ENCODE results near the gene RGCC. TPM values are rescaled to one million over a fixed set of nuclear protein-coding genes. Genes with fewer than 3 reads are reported as not detected.

RGCC gene
- total RNA-seq, 2 experiments from 2014 or later = 58.0 to 62.4 TPM

DNA sequence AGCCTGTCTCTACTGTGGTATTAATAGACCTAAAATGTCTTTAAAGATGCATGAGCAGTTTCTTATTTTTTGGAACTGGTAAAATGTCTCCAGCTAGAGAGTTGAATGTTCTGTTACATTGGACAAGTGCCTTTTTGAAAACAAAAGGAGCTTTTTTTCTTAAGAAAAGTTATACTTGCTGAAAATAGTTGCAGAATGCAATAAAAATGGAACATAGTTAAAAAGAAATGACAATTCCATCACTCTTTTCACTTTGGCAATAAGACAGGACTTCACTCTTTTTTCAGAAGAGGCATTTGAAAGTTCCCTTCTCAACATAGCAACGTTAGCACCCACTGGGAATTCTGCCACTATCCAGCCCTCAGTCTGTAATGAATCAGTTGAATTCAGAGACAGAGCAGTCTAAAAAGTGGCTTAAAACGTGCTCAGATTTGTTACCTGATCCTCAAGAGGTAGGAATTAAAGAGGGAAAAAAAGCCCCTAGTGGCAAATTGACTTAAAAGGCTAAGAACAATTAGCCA is 10.1 kb downstream of the RGCC start:
- Mint-ChIP-seq H3K27ac (peak overlapping the region; percentile 94), H3K27me3 (no peaks in the 10 kb centered on the region), H3K36me3 (ENCODE audit: low read depth) (peaks cover 84% of the 10 kb centered on the region), H3K9me3 (peaks cover 2% of the 10 kb centered on the region), H3K4me1 (peaks cover 65% of the 10 kb centered on the region), H3K4me3 (no peak overlapping the region)
- ChIA-PET POLR2A (interaction anchor here (1.0 kb wide), 1 partner anchor 10 kb away, joined by 3 read pairs; the partner anchor contains the start of gene RGCC), CTCF (interaction anchor here (1.0 to 2.6 kb wide), 3 partner anchors 9 to 201 kb away, joined by 3 to 8 read pairs (median 3); no protein-coding TSS in a partner anchor)
- no peak for DNase-seq

DNA sequence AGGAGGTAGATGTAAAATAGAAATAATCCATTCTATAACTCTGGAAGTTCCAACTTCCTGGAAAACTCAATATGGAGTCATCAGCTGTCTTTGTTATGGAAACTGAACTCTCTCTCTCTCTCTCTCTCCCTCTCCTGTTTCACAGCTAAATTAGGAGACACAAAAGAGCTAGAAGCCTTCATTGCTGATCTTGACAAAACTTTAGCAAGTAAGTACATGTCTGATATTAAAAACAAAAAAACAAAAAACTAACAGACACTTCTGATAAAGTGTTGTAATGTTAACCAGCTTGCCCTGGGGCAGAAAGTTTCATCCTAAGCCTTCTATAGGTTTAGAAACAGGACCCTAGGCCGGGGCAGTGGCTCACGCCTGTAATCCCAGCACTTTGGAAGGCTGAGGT is 11.3 kb downstream of the RGCC start:
- POLR2A ChIA-PET = no interaction called here
- H3K4me3 Mint-ChIP-seq = no peak overlapping the region
- no peak overlapping the region for H3K27ac Mint-ChIP-seq
- CTCF ChIA-PET = interaction anchor here (2.6 kb wide), 1 partner anchor 10 kb away, joined by 8 read pairs; no protein-coding TSS in a partner anchor
- peaks cover 2% of the 10 kb centered on the region for H3K9me3 Mint-ChIP-seq
- peaks cover 85% of the 10 kb centered on the region for H3K36me3 Mint-ChIP-seq (ENCODE audit: low read depth)
- H3K4me1 Mint-ChIP-seq = peaks cover 53% of the 10 kb centered on the region
- no peaks in the 10 kb centered on the region for H3K27me3 Mint-ChIP-seq
- no peak for DNase-seq

DNA sequence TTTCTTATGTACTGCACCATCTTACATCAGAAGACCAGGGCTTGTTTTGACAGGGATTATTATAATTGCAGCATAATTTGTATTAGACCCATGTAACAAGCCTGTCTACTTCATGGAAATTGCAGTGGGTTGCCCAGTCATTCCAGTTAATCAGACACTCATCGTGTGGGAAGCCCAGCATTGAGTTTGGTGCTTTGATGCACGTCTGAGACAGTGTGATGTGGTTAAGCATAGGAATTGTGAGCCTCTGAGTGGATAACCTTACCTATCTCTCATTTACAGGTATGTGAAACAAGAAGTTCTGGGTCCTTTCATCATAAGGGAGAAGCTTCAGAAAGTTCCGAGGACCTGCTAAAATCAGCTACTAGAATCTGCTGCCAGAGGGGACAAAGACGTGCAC is 12.8 kb downstream of the RGCC start:
- Mint-ChIP-seq H3K9me3 (peaks cover 2% of the 10 kb centered on the region), H3K36me3 (ENCODE audit: low read depth) (peaks cover 80% of the 10 kb centered on the region), H3K4me3 (no peak overlapping the region), H3K27ac (no peak overlapping the region), H3K27me3 (no peaks in the 10 kb centered on the region), H3K4me1 (peaks cover 38% of the 10 kb centered on the region)
- ChIA-PET POLR2A (interaction anchor here (2.1 kb wide), 1 partner anchor 11 kb away, joined by 10 read pairs; no protein-coding TSS in a partner anchor), CTCF (interaction anchor here (0.6 to 1.3 kb wide), 2 partner anchors 11 to 115 kb away, joined by 4 to 5 read pairs; no protein-coding TSS in a partner anchor)
- DNase-seq = no peak

DNA sequence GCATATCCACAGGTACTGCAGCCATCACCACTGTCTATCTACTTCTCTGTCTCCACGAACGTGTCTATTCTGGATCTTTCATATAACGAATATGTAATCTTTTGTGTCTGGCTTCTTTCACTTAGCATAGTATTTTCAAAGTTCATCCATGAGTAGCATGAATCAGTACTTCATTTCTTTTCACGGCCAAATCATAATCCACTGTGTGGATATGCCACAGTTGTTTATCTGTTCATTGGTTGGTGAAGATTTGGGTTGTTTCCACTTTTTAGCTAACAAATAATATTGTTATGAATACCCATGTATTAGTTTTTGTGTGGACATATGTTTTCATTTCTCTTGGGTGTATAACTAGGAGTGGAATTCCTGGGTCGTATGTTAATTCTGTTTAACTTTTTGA is 14.4 kb downstream of the RGCC start:
- Mint-ChIP-seq H3K9me3 (peaks cover 3% of the 10 kb centered on the region), H3K27ac (no peak overlapping the region), H3K4me3 (no peak overlapping the region), H3K4me1 (peaks cover 22% of the 10 kb centered on the region), H3K36me3 (ENCODE audit: low read depth) (peaks cover 68% of the 10 kb centered on the region), H3K27me3 (no peaks in the 10 kb centered on the region)
- DNase-seq = no peak
- POLR2A ChIA-PET = no interaction called here
- CTCF ChIA-PET = interaction anchor here (1.0 kb wide), 1 partner anchor 13 kb away, joined by 3 read pairs; no protein-coding TSS in a partner anchor

GRCh38 chr13:41487222-41487621 is 29.9 kb downstream of the RGCC start:
- peaks cover 20% of the 10 kb centered on the region for H3K4me1 Mint-ChIP-seq
- H3K27ac Mint-ChIP-seq = no peak overlapping the region
- peaks cover 7% of the 10 kb centered on the region for H3K9me3 Mint-ChIP-seq
- H3K36me3 Mint-ChIP-seq (ENCODE audit: low read depth) = peaks cover 10% of the 10 kb centered on the region
- no peak for DNase-seq
- CTCF ChIA-PET = interaction anchor here (0.6 kb wide), 1 partner anchor 844 kb away, joined by 3 read pairs; no protein-coding TSS in a partner anchor
- POLR2A ChIA-PET = no interaction called here
- no peak overlapping the region for H3K4me3 Mint-ChIP-seq
- no peaks in the 10 kb centered on the region for H3K27me3 Mint-ChIP-seq

DNA sequence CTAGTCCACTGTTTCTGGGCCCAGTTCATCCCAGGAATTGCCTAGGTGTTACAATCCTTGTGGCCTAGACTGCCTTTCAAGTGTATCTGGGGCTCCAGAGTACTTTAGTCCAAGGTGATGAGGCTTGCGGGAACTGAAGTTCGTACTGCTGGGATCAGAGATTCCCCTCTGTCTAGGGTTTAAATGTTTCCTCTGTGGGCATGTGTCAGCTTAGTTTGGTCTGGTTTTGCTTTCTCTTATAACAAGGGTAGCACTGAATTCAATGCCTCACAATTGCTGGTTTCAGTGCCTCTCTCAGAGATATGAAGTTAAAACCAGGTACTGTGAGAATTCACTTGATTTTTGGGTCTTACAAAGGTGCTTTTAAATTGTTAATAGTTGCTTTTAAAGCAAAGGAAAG is 30.8 kb downstream of the RGCC start:
- peaks cover 29% of the 10 kb centered on the region for H3K4me1 Mint-ChIP-seq

DNA sequence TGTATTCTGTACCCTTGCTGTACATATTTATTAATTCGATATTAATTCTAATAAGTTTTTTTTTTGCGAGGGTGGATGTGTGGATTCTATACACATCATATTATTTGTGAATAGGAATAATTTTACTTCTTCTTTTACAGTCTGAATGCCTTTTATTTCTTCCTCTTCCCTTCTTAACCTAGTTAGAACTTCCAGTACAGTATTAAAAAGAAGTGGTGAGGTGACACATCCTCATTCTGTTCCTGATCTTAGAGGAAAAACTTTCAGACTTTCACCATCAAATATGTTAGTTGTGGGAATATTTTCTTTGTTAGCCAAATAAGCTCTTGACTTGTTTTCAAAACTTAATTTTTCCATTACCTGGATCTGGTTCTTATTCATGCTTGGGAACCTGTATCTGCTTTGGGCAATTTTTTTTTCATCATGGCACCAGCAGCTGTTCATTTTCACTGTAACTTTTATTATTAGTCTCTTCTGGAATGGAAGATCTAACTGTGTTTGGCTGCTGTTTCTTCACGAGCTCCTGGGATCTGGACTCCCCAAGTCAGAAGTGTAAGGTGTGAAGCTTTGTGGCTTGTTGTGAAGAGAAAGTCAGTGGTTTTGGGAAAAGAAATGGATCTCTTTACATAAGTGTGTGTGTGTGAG is 33.1 kb downstream of the RGCC start:
- no peaks in the 10 kb centered on the region for H3K36me3 Mint-ChIP-seq (ENCODE audit: low read depth)
- ChIA-PET POLR2A (interaction anchor here (1.1 kb wide), 1 partner anchor 9 kb away, joined by 3 read pairs; no protein-coding TSS in a partner anchor), CTCF (interaction anchor here (0.7 to 3.0 kb wide), 4 partner anchors 17 to 136 kb away, joined by 3 to 16 read pairs (median 3); no protein-coding TSS in a partner anchor)
- H3K27ac Mint-ChIP-seq = peak overlapping the region; percentile 33
- no peak overlapping the region for H3K4me3 Mint-ChIP-seq
- no peaks in the 10 kb centered on the region for H3K27me3 Mint-ChIP-seq
- H3K4me1 Mint-ChIP-seq = peaks cover 40% of the 10 kb centered on the region
- no peaks in the 10 kb centered on the region for H3K9me3 Mint-ChIP-seq
- DNase-seq = no peak

More for the DNA sequence above, 30.8 kb downstream of the RGCC start:
- Mint-ChIP-seq H3K27ac (peak overlapping the region; percentile 50), H3K9me3 (no peaks in the 10 kb centered on the region), H3K4me3 (no peak overlapping the region), H3K27me3 (no peaks in the 10 kb centered on the region), H3K36me3 (ENCODE audit: low read depth) (peaks cover 2% of the 10 kb centered on the region)
- POLR2A ChIA-PET = no interaction called here
- DNase-seq = no peak
- CTCF ChIA-PET = no interaction called here

GRCh38 chr13:41491436-41491835 is 34.1 kb downstream of the RGCC start:
- Mint-ChIP-seq H3K27ac (peak overlapping the region; percentile 92), H3K36me3 (ENCODE audit: low read depth) (no peaks in the 10 kb centered on the region), H3K27me3 (no peaks in the 10 kb centered on the region), H3K4me1 (peaks cover 42% of the 10 kb centered on the region), H3K9me3 (no peaks in the 10 kb centered on the region), H3K4me3 (no peak overlapping the region)
- POLR2A ChIA-PET = interaction anchor here (0.8 to 3.3 kb wide), 3 partner anchors 11 to 29 kb away, joined by 3 to 34 read pairs (median 4); no protein-coding TSS in a partner anchor
- CTCF ChIA-PET = interaction anchor here (1.1 to 3.0 kb wide), 3 partner anchors 16 to 63 kb away, joined by 3 to 16 read pairs (median 3); no protein-coding TSS in a partner anchor
- no peak for DNase-seq

DNA sequence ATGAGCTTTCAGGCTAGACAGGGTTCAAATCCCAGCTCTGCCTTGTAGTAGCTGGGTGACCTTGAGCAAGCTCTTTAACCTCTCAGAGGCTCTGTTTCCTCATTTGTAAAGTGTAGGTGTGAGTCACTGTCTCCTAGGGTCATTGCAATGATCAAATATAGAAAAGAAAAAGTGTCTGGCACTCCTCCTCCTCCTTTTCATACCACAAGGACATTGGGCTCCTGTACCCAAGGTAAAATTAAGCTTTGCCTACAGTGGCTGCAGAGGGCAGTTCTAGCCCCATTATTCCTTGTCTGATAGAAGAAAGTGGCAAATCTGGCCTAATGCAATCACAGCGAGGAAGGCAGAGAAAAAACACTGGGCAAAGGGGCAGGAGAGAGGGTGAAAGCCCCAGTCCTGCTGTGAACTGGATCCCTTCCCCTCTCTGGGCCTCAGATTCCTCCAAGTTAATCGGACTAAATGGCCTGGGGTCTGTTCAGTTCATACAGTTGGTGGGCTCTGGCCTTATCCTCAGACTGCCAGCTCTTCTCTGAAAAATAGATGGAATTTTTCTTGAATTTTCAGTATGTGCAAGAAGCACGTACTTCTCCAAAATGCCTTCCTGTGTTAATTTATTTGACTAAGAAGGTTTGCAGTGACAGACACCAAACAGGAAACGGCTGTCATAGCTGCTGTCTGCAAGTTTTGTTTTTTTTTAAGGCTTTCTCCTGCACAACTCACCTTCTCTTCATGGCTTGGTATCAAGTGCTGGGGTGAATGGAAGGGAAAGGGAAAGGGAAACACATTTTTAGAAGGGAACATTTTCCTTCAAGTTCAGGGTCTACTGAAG is 35.3 kb downstream of the RGCC start:
- peak overlapping the region; percentile 15 for H3K4me3 Mint-ChIP-seq
- CTCF ChIA-PET = interaction anchor here (0.6 to 3.0 kb wide), 9 partner anchors 8 to 160 kb away, joined by 3 to 16 read pairs (median 4); no protein-coding TSS in a partner anchor
- H3K27me3 Mint-ChIP-seq = no peaks in the 10 kb centered on the region
- H3K27ac Mint-ChIP-seq = peak overlapping the region; percentile 92
- H3K36me3 Mint-ChIP-seq (ENCODE audit: low read depth) = no peaks in the 10 kb centered on the region
- H3K4me1 Mint-ChIP-seq = peaks cover 49% of the 10 kb centered on the region
- POLR2A ChIA-PET = interaction anchor here (0.6 to 3.3 kb wide), 5 partner anchors 13 to 98 kb away, joined by 3 to 34 read pairs (median 4); no protein-coding TSS in a partner anchor
- no peaks in the 10 kb centered on the region for H3K9me3 Mint-ChIP-seq
- peak; percentile 27 for DNase-seq

DNA sequence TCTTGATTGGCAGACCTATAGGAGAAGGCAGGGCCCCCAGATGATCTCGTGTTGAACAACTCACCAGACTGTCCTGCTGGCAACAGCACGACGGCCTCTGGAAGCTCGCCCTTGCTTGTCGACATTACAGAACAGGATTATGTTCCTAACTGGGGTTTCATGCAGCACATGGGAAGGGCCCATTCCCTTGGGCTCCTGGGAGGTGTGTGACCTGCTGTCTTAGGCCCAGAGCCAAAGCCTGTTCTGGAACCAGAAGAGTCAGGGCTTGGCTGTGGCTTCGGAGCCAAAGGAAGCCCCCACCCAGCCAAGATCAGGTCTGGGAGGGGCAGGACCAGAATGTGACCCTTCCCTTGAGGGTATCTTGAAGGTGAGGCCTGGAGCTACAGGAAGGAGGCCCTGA is 36.9 kb downstream of the RGCC start:
- Mint-ChIP-seq H3K27me3 (no peaks in the 10 kb centered on the region), H3K36me3 (ENCODE audit: low read depth) (no peaks in the 10 kb centered on the region), H3K4me1 (peaks cover 53% of the 10 kb centered on the region), H3K4me3 (no peak overlapping the region), H3K27ac (no peak overlapping the region), H3K9me3 (no peaks in the 10 kb centered on the region)
- no peak for DNase-seq
- POLR2A ChIA-PET = interaction anchor here (3.3 kb wide), 1 partner anchor 30 kb away, joined by 34 read pairs; no protein-coding TSS in a partner anchor
- CTCF ChIA-PET = no interaction called here

DNA sequence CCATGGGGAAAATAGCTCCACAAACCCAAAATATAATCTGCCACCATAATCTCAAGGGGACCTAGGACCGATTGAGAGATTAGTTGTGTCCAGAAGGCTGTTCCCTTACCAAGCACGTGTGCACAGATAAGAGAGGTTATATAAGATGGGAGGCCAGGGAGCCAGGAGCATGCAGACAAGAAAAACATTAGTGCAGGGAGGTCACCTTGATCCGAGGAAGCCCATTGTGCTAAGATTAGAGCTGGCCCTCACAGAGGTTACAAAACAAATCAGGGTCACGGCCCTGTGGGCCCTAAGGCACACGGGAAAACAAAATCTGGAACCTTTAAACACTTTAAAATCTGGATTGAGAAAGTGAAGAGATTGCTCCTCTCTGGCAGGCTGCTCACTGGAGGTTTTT is 37.7 kb downstream of the RGCC start:
- no peaks in the 10 kb centered on the region for H3K9me3 Mint-ChIP-seq
- no peak overlapping the region for H3K27ac Mint-ChIP-seq
- no peaks in the 10 kb centered on the region for H3K36me3 Mint-ChIP-seq (ENCODE audit: low read depth)
- POLR2A ChIA-PET = no interaction called here
- H3K4me3 Mint-ChIP-seq = no peak overlapping the region
- DNase-seq = no peak
- H3K27me3 Mint-ChIP-seq = no peaks in the 10 kb centered on the region
- peaks cover 58% of the 10 kb centered on the region for H3K4me1 Mint-ChIP-seq
- CTCF ChIA-PET = interaction anchor here (1.0 to 1.5 kb wide), 2 partner anchors 30 to 35 kb away, joined by 3 to 4 read pairs; no protein-coding TSS in a partner anchor

DNA sequence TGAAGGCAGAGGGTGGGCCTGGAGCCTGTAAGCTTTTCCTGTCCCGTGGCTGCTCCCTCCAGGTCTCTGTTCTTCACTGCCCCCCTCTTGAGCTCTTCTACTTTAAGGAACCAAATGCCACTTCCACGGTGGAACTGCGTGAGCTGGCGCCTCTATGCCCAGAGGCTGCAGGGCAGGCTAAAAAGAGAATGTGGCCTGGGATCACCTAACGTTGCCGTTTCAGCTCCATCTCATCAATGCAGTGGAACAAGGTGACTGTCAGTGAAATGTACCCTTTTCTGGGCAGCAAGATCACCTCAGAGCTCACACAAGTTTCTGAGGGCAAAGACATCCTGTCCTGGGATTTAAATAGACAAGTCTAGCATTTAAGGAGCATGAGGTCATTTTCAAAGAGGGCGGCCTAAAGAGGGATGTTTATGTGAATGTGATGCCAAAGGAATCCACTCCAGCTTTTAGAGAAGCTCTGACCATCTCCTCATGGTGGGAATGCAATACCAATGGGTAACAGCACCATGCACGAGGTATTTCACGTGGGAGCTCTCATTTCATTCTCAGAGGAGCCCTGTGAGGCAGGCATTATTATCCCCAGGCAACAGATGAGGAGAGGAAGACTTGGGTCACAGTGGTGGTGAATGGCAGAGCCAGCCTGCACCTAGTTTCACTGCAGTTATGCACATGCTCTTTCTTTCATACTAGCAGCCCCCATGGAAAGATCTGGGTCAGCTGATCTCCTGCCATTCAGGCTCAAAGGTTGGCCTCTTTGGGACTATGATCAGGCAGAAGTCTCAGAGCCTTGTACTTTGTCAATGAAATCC is 39.3 kb downstream of the RGCC start:
- no peaks in the 10 kb centered on the region for H3K36me3 Mint-ChIP-seq (ENCODE audit: low read depth)

More for the DNA sequence above, 39.3 kb downstream of the RGCC start:
- DNase-seq = no peak
- Mint-ChIP-seq H3K27ac (no peak overlapping the region), H3K27me3 (no peaks in the 10 kb centered on the region), H3K9me3 (no peaks in the 10 kb centered on the region), H3K4me1 (peaks cover 66% of the 10 kb centered on the region), H3K4me3 (no peak overlapping the region)
- ChIA-PET CTCF (interaction anchor here (0.9 to 1.5 kb wide), 2 partner anchors 31 to 37 kb away, joined by 4 to 6 read pairs; no protein-coding TSS in a partner anchor), POLR2A (interaction anchor here (0.9 to 6.5 kb wide), 2 partner anchors 32 to 36 kb away, joined by 3 to 52 read pairs; no protein-coding TSS in a partner anchor)
